Choroid plexus epithelial cell (primary cell): ENCODE data around the gene CRIM1.
A peak's percentile ranks its signal among the peaks of the same experiment; 100 is the strongest.

Experiments used
- DNase-seq: peaks from one replicate; pipeline ENCODE4 v3.0.0-alpha.2; 2010; ENCODE audit warnings: low read depth
- H3K4me3 ChIP-seq: 2 replicates; pipeline ENCODE4 v1.5.1; 2011; ENCODE audit warnings: low read depth, mild to moderate bottlenecking, control low read depth, low read length, moderate library complexity
- TF ChIP-seq, protein P1 (sequence below): conservative IDR thresholded peaks from 2 replicates; pipeline ENCODE4 v1.5.1; 2011; ENCODE audit warnings: low read depth, mild to moderate bottlenecking, control low read depth, inconsistent platforms, low read length, moderate library complexity

The CRIM1 gene

DNA sequence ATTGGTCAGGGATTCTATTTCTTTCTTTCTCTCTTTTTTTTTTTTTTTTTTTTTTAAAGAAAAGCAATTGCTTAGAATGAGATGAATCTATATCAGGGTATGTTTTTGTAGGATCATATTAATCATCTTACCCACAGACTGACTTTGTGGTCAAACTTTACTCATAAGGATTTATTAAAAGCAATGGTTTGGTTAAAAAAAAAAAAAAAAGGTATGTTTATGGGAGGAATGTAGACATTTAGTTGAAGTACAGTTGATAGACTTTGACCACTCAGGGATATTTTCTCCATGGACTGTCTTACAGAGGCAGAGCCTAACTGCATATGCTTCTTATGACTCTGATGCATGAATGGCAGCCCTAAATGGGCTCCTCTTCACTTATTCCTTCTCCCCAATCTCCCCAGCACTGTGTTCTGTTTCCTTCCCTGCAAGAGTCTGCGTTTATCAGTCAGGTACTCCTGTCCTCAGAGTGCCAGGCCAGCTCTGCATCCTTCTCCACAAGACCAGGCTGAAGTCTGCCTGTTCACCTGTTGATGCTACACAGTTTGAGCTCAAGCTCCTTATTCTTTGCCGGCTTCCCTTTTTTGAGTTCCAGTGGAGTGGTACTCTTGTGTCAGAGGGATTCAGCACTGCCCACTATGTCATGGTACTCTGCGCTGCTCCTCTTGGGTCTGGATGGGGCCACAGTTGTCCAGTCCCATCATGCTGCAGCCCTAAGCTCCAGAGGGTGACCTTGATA lies 24.3 kb downstream of the CRIM1 start:
- no peak overlapping the region for H3K4me3 ChIP-seq
- DNase-seq = peak; percentile 57
- TF ChIP-seq, protein P1, sequence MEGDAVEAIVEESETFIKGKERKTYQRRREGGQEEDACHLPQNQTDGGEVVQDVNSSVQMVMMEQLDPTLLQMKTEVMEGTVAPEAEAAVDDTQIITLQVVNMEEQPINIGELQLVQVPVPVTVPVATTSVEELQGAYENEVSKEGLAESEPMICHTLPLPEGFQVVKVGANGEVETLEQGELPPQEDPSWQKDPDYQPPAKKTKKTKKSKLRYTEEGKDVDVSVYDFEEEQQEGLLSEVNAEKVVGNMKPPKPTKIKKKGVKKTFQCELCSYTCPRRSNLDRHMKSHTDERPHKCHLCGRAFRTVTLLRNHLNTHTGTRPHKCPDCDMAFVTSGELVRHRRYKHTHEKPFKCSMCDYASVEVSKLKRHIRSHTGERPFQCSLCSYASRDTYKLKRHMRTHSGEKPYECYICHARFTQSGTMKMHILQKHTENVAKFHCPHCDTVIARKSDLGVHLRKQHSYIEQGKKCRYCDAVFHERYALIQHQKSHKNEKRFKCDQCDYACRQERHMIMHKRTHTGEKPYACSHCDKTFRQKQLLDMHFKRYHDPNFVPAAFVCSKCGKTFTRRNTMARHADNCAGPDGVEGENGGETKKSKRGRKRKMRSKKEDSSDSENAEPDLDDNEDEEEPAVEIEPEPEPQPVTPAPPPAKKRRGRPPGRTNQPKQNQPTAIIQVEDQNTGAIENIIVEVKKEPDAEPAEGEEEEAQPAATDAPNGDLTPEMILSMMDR = no peak

DNA sequence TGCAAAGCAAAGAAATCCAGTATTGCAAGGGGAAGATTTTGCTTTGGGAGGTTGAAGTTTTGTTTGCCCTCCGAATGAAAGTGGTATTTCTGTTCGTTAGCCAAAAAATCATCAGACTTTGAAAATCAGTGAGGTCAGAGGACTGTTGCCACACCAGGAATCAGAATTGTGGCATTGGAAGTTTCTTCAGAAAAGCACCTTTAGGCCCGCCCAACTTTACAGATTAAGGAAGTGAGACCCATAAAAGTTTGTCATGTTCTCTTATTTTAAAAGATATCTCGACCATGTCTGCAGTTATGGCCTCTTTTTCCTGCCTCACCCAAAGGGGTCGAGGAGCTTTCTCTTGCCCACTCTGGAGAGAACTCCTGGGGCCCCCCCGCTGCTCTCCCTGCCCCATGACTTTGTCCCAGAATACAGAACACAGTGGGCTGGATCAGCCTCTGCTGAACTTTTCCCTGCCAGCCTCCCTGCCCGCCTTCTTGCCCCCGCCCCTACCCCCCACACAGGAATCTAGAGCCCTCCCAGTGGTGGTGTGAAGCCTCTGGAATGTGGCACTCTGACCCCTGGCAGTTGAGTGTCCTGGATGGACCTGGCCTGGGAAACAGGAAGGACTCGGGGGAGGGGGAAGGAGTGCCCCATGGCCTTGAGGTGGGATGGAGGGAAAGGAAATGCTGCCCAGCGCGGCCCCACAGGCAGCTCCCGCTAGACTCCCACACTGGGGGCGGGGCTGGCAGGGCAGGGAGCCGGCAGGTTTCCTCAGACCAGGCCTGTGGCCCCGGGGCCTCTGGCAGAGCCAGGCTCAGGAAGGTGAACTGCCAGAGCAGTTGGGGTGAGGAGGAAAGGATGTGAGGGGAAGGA lies 25.3 kb downstream of the CRIM1 start:
- DNase-seq = peak; percentile 80
- TF ChIP-seq, protein P1 = no peak

DNA sequence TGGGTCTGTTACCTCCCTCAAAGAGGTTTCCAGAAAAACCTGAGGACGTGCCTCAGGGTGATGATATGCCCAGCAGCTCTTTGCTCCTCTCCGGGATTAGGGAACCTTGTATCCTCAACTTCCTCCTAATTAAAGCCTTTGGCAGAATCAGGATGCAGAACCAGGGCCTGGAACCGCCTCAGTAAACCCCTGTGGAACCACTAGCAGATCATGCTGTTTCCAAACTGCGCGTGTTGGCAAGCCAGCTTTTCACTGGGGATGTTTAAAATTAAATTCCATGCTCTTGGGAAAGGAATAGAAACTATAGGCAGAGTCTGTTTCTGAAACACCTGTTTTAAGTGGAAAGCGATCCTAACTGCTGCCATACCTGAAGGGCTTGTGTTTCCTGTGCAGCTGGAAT lies 26.4 kb downstream of the CRIM1 start:
- DNase-seq = no peak
- TF ChIP-seq, protein P1 = no peak

More for the DNA sequence above, 25.3 kb downstream of the CRIM1 start:
- no peak overlapping the region for H3K4me3 ChIP-seq

DNA sequence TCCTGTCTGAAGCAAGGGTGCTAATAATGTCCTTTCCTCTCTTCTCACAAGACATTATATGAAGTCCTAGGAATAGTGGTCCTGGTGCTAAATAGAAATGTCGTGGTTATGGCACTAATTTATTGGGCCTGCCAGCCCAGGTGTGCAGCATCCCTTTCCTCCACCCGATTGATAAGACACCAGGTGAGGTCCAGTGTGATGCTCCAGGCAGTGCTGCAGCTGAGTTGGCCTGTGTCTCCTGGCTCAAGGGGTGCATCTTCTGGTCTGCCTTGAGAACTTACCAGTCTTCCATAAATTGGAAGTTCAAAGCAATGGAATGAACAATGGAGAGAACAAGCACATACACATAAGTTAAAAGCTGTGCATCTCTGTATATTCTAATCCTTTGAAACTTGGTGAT lies 26.9 kb downstream of the CRIM1 start:
- TF ChIP-seq, protein P1 = no peak
- no peak overlapping the region for H3K4me3 ChIP-seq
- no peak for DNase-seq

More for the DNA sequence above, 26.4 kb downstream of the CRIM1 start:
- no peak overlapping the region for H3K4me3 ChIP-seq

DNA sequence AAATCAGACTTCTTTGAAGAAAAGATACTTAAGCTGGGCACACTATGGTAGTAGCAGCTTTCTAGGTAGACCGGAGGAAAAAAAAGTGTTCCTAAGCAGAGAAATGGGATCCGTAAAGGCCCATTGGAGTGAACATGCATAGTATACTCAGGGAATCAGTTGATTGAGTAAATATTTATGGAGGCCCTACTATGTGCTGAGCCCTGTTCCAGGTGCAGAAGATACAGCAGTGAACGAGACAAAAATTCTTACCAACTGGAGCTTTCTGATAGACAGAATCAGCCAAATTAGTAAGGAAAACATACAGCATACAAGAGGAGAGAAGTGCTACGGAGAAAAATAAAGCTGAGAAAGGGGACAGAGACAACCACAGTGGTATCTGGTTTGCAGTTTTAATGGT lies 28.1 kb downstream of the CRIM1 start:
- DNase-seq = no peak
- no peak overlapping the region for H3K4me3 ChIP-seq
- TF ChIP-seq, protein P1 = no peak

DNA sequence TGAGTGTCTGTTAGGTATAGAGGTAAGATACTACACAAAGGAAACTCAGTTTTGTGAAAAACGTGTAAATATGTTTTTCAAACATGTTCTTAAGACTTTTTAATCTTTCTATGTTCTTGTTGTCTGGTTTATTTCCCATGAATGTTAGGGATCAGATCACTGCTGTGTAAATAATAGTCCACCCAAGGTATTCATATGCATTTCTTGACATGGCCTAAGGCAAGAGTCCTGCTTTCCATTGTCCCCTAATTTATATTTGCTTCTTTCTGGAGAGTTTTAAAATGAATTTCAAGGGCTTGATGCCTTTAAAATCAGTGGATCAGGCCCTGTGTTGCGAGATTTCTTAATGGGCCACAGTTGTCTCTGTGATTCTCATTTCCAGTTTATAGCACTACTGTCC lies 28.9 kb downstream of the CRIM1 start:
- TF ChIP-seq, protein P1 = no peak
- DNase-seq = no peak
- no peak overlapping the region for H3K4me3 ChIP-seq
